ENCODE results near the gene NOS1AP.

GRCh38 chr1:162074276-162075005 lies 5.0 kb downstream of the NOS1AP start:
- TF ChIP-seq EZH2 (IDR thresholded peaks at IDR 0.05; ENCODE audit: borderline replicate concordance, low read depth, low read length, severe bottlenecking) (no peak), POLR2A (IDR thresholded peaks at IDR 0.05; ENCODE audit: low read depth, low read length) (no peak), POLR2AphosphoS5 (IDR thresholded peaks at IDR 0.05; ENCODE audit: insufficient read depth, low read depth, low read length) (no peak), MYC (IDR thresholded peaks at IDR 0.05; ENCODE audit: low read depth, low read length) (no peak), GATA2 (IDR thresholded peaks at IDR 0.05; ENCODE audit: insufficient read depth, insufficient read length, low read depth, low read length) (no peak), JUN (IDR thresholded peaks at IDR 0.05; ENCODE audit: borderline replicate concordance, insufficient read depth, insufficient read length, low read depth) (no peak)
- TF ChIP-seq, protein P1, sequence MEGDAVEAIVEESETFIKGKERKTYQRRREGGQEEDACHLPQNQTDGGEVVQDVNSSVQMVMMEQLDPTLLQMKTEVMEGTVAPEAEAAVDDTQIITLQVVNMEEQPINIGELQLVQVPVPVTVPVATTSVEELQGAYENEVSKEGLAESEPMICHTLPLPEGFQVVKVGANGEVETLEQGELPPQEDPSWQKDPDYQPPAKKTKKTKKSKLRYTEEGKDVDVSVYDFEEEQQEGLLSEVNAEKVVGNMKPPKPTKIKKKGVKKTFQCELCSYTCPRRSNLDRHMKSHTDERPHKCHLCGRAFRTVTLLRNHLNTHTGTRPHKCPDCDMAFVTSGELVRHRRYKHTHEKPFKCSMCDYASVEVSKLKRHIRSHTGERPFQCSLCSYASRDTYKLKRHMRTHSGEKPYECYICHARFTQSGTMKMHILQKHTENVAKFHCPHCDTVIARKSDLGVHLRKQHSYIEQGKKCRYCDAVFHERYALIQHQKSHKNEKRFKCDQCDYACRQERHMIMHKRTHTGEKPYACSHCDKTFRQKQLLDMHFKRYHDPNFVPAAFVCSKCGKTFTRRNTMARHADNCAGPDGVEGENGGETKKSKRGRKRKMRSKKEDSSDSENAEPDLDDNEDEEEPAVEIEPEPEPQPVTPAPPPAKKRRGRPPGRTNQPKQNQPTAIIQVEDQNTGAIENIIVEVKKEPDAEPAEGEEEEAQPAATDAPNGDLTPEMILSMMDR (IDR thresholded peaks at IDR 0.05; ENCODE audit: extremely low read depth in 1 of 2, insufficient read depth in 1 of 2, low read depth in 1 of 2, low read length in 2 of 2): no peak
- TF ChIP-seq, protein P2, sequence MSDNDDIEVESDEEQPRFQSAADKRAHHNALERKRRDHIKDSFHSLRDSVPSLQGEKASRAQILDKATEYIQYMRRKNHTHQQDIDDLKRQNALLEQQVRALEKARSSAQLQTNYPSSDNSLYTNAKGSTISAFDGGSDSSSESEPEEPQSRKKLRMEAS (IDR thresholded peaks at IDR 0.05; ENCODE audit: insufficient read depth, insufficient read length): no peak
